ENCODE results near the gene PDCD6IP.
"Not testable (repeated sequence)": the region's sequence is repeated elsewhere in the genome, so short reads cannot be mapped to it uniquely, and the experiment has no call there.

Gene PDCD6IP

DNA sequence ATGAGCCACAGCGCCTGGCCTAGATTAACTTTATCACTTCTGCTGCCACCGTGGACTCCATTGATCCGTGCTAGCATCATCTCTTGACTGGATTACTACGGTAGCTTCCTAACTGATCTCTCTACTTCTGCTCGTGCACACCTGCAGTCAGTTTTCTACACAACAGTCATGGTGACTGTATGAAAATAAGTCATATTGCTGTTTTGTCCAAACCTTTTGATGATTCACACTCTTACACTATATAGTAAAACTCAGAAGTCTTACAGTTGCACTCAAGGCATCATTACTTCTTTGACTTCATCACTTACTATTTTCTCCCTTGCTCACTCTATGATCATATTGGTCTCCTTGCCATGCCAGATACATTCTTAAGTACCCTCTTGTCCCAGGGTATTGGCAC is 10.1 kb downstream of the PDCD6IP start:
- H3K4me3 ChIP-seq (ENCODE audit: low read length), result no peak overlapping the region
- TF ChIP-seq ZNF274 (IDR thresholded peaks at IDR 0.05; ENCODE audit: low read depth, low read length), result no peak

DNA sequence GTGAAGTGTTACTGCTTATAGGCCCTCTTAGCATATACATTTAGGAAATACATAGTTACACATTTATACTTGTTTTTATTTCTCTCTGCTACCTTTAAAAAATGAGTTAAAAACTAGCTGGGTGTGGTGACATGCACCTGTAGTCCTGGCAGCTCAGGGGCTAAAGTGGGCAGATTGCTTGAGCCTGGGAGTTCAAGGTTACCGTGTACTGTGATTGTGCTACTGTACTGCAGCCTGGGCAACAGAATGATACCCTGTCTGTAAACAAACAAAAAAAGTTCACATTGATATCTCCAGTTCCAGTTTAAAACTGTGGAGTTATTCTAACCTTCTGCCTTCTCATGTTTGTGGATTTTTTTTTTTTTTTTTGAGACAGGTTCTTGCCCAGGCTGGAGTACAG is 12.1 kb downstream of the PDCD6IP start:
- no peak for TF ChIP-seq ZNF274 (IDR thresholded peaks at IDR 0.05; ENCODE audit: low read depth, low read length)
- no peak overlapping the region for H3K4me3 ChIP-seq (ENCODE audit: low read length)

DNA sequence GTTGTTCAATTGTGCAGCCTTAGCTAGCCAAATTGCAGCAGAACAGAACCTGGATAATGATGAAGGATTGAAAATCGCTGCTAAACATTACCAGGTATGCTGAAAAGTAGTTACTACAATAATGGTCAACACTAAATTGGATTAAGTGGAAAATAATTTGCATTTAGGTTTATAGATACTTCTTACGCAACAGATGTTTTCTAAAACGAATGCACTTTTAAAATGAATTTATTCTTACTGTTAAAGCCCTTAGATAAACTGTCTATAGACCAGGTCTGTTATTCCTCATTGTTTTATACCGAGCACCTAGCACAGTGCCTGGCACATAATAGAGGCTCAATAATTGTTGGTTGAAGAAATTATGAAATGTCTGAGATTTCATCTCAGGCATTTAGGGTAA is 23.6 kb downstream of the PDCD6IP start:
- no peak overlapping the region for H3K4me3 ChIP-seq (ENCODE audit: low read length)
- no peak for TF ChIP-seq ZNF274 (IDR thresholded peaks at IDR 0.05; ENCODE audit: low read depth, low read length)

DNA sequence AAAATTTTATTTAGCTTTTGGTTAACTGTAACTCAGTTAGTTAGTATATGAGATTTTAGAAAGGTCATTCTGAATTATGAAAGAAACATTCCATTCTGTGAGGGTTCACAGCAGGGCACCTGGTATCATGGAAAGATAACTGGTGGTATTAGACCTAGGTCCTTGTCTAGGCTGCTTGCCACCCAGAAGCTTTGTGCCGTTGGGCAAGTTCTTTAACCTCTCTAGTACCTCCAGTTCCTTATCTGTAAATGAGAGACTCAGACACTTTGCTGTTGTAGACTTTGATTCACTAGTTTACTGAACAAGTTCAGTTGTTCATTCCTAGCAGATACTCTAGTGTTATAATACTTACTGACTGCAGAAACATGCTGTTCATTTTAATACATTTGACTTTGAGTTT is 25.4 kb downstream of the PDCD6IP start:
- no peak overlapping the region for H3K4me3 ChIP-seq (ENCODE audit: low read length)
- no peak for TF ChIP-seq ZNF274 (IDR thresholded peaks at IDR 0.05; ENCODE audit: low read depth, low read length)

DNA sequence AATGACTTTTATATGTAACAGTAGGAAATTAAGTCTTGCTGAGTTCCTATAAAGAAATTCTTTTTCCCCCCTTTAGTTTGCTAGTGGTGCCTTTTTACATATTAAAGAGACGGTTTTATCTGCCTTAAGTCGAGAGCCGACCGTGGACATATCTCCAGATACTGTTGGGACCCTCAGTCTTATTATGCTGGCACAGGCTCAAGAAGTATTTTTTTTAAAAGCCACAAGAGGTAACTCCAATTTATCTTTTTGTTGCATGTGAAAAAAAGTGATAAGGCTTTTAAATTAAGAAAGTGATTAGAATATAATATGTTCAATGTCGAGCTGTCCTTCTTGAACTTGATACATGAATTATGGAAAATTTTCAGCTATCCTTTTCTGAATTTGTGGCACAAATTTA is 26.7 kb downstream of the PDCD6IP start:
- TF ChIP-seq ZNF274 (IDR thresholded peaks at IDR 0.05; ENCODE audit: low read depth, low read length), result no peak
- H3K4me3 ChIP-seq (ENCODE audit: low read length), result no peak overlapping the region

DNA sequence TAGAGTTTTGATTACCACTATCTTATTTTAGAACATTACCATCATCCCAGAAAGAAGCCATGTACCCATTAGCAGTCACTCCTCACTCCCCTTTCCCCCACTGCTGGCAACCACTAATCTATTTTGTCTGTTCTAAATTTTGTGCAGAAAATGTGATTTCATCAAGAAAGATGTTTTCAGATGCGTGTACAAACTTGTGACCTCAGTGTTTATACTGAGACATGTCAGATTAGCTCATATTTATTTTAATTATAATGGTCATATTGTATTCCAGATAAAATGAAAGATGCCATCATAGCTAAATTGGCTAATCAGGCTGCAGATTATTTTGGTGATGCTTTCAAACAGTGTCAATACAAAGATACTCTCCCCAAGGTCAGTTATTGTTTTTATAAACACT is 27.8 kb downstream of the PDCD6IP start:
- no peak for TF ChIP-seq ZNF274 (IDR thresholded peaks at IDR 0.05; ENCODE audit: low read depth, low read length)
- H3K4me3 ChIP-seq (ENCODE audit: low read length), result no peak overlapping the region

DNA sequence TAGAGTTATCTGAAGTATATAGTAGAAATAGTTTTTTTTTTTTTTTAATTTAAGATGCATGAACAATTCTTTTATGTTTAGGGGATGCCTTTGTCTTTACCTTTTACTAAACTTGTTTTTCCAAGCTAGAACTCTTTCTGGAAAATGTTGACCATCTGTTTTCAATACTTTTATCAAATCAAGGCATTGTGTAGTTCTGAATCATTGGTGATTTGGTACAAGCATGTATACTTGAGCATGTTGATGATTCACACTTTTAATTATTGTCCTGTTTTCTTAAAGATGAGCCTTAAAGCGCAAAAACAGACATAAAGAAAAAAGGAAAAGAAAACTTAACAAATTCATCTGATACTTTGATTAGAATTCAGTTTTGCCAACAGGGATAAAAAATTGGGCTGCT is 28.3 kb downstream of the PDCD6IP start:
- no peak overlapping the region for H3K4me3 ChIP-seq (ENCODE audit: low read length)
- TF ChIP-seq ZNF274 (IDR thresholded peaks at IDR 0.05; ENCODE audit: low read depth, low read length), result no peak

DNA sequence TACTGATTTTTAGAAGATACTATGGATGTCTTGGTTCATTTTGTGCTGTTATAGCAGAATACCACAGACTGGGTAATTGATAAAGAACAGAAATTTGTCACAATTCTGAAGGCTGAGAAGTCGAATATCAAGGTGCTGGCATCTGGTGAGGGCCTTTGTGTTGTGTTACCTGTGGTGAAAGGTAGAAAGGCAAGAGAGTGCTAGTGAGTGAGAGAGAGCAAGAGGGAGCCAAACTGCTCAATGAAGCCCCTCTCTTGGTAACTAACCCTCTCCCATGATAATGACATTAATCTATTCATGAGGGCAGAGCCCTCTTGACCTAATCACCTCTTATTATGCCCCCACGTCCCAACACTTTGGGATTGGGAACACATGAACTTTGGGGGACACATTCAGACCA is 31.3 kb downstream of the PDCD6IP start:
- TF ChIP-seq ZNF274 (IDR thresholded peaks at IDR 0.05; ENCODE audit: low read depth, low read length), result no peak

DNA sequence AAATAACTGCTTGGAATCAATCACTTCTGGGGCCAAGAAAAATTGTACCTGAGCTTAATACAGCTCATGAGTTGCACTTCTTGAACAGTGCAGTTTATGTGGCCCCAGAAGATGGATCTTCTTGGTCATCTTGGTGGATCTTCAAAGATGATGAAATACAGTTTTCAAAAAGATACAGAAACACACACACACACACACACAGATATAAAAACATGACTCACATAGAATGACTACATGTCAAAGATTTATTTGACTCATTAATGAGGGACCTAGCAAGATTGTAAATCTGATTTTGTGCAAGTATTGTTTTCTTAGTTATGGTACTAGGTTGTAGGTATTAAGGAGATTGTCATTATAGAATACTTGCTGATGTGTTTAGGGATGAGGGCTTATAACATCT is 32.6 kb downstream of the PDCD6IP start:
- no peak for TF ChIP-seq ZNF274 (IDR thresholded peaks at IDR 0.05; ENCODE audit: low read depth, low read length)
- no peak overlapping the region for H3K4me3 ChIP-seq (ENCODE audit: low read length)

More for the DNA sequence above, 31.3 kb downstream of the PDCD6IP start:
- H3K4me3 ChIP-seq (ENCODE audit: low read length), result no peak overlapping the region

DNA sequence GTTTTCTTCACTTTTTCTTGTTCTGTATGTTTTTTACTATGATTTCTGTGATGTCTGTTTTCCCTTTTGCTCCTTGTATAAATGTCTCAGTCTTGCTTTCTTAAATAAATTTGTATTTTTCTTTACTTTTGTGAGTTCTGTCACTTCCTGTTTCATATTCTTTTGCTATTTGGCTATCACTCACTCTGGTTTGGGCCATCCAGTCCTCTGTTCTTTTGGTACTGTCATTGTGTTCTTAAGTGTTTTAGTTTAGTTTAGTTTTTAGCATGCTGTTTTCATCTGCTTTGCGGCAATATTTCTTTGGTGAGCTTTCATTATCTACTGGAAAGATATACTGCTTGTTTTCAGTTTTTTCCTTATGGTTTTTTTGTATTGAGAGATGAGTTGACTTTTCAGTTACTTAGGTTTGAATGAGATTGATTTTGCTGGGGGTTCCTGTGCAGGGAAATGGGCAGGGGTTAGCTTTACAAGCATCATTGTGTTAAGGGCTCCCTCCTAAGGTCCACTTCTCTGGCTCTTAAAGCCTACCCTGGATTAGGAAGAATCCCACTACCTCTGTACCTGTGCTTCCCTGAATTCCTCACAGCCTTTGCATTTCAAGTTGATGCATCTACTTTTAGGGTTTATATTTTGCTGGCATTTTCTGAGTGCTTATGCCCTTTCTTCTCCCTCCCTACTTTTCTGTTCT is 35.1 kb downstream of the PDCD6IP start:
- H3K4me3 ChIP-seq (ENCODE audit: low read length), result peak overlapping the region; percentile 31; the same call in 1 of the 2 replicates
- TF ChIP-seq ZNF274 (IDR thresholded peaks at IDR 0.05; ENCODE audit: low read depth, low read length), result no peak

DNA sequence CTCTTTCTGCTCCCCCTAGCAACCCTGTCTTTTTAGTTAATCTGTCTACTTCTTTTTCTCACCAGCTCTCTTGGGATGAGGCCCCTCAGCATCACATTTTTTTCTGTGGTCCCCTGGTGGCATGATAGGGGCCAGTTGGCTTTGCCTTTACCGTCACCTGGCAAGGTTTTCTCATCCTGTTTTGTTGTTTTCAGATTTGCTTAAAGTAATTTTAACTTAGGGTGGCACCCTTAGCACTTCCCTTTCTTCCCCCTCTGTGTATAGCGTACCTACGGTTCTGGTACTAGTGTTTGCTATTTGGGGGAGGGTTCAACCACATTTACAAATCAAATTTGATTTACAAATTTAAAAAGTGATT is 35.6 kb downstream of the PDCD6IP start:
- peak overlapping the region; percentile 31; the same call in 1 of the 2 replicates for H3K4me3 ChIP-seq (ENCODE audit: low read length)
- TF ChIP-seq ZNF274 (IDR thresholded peaks at IDR 0.05; ENCODE audit: low read depth, low read length), result no peak

DNA sequence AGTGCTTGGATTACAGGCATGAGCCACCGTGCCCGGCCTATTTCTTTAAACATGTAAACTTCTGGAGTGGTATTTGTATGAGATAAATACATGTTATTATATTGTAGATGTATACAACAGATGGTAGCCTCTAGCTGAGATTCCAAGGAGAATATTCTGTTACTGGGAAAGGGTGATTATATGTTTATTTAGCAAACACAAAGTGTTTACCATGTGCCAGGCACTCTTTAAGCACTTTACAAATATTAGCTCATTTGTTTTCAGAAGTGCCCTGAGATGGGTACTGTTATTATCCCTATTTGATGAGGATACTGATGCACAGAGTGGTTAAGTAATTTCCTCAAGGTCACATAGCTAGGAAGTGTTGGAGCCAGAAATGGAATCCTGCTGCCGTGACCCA is 38.8 kb downstream of the PDCD6IP start:
- H3K4me3 ChIP-seq (ENCODE audit: low read length), result not testable (repeated sequence)

DNA sequence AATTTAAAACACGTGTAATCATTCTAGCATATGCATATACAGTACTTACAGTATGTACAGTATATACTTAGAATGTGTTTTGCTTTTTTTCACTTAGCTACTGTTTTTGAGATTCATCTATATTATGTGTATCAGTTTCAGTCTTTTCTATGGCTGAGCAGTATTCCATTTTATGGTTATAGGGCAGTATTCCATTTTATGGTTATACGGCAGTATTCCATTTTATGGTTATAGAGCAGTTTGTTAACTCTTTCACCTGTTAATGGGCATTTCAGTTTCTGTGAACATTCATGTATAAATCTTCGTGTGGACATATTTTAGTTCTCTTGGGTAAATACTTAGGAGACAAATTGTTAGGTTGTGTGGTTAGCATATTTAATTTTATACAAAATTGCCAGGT is 40.9 kb downstream of the PDCD6IP start:
- TF ChIP-seq ZNF274 (IDR thresholded peaks at IDR 0.05; ENCODE audit: low read depth, low read length), result no peak
- H3K4me3 ChIP-seq (ENCODE audit: low read length), result no peak overlapping the region

DNA sequence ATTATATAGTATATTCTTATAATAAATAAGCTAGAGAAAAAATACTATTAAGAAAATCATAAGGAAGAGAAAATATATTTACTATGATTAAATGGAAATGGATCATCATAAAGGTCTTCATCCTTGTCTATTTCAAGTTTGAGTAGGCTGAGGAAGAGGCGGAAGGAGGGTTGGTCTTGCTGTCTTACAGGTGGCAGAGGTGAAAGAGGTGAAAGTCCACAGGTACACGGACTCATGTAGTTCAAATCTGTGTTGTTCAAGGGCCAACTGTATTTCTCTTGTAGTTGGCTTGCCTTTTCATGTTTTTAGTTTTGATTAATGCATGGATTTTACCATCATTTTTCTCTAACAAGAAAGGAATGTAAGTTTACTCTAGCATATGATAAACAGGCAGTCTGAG is 41.7 kb downstream of the PDCD6IP start:
- no peak overlapping the region for H3K4me3 ChIP-seq (ENCODE audit: low read length)
- no peak for TF ChIP-seq ZNF274 (IDR thresholded peaks at IDR 0.05; ENCODE audit: low read depth, low read length)

DNA sequence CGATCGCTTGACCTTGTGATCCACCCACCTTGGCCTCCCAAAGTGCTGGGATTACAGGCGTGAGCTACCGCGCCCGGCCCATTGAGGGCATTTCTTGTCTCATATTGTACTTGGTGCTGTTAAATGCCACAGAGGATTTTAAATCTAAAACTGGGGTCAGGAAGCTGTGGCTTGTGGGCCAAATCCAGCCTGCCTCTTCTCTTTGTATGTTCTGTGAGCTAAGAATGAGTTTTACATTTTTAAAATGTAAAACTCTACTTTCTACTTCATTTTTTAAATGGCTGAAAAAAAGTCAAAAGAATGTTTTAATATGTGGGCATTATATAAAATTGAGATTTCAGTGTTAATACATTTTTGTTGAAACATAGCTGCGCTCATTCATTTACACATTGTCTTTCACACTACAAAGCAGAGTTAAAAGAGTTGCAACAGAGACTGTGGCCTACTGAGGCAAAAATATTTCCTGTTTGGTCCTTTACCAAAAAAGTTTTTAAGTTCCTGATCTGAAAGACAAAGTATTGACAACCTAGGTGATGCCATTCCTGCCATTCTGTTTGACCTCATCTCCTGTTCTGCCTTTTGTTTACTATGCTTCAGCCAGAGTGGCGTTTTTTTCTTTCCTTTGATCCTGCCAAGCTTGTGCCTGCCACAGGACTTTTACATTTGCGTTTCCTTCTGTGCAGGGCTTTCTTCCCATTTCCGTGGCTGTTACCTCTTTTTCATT is 50.4 kb downstream of the PDCD6IP start:
- no peak for TF ChIP-seq ZNF274 (IDR thresholded peaks at IDR 0.05; ENCODE audit: low read depth, low read length)
- no peak overlapping the region for H3K4me3 ChIP-seq (ENCODE audit: low read length)

DNA sequence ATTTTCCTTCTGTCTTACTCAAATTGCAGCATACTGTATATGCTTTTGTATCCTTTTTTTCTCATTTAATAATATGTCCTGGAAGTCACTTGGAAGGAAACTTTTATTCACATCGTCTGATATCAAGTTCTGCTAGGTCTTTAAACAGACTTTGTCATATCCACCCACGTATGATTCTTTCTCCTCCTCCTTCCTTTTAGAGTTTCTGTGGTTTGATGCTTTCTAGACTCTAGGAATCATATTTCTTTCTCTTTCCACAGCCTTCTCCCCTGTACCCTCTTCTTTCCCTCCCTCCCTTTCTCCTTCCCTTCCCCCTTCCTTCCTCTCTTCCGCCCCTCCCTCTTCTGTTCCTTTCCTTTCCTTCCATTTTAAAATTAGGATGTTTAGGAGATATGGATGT is 52.2 kb downstream of the PDCD6IP start:
- H3K4me3 ChIP-seq (ENCODE audit: low read length), result not testable (repeated sequence)

DNA sequence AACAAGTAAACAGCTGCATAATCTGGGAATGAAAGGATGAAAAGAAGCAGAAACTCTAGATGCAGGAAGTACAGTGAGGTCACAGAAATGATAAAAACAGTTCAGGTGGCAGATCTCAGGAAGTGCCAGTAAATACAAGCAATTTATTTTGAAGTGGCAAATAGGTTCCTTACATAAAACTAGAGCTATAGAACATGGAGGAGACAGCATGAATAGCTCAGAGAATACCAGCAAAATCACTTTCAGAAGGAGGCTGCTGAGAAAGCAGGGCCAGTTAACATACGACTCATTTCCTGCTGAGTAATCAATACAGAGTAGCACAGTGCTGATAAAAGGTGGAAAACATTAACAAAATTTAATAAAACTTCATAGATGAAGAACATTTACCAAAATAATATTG is 57.0 kb downstream of the PDCD6IP start:
- H3K4me3 ChIP-seq (ENCODE audit: low read length), result not testable (repeated sequence)

Measured in GM08714 (cell line).